A549 (cell line): Measurements from ENCODE around the gene DPP7. TPM values are rescaled to one million over a fixed set of nuclear protein-coding genes. Genes with fewer than 3 reads are reported as not detected.

Experiments used
- ATAC-seq, 2 experiments: fragments of 200-7000 bp in 1 of 2; fragments of >200 bp in 1 of 2; cut with Nextera tagmentation in 1 of 2; cut with Tn5 transposase in 1 of 2; 3 replicates each; pipeline versions ENCODE4 v1.8.0 to v1.9.1; 2018 to 2020; ENCODE audit warnings: mild to moderate bottlenecking in 1 of 2, moderate library complexity in 1 of 2
- CTCF ChIA-PET: fragments of 300-600 bp; sonication (Branson Sonifier 250); formaldehyde crosslinking; extraction: SDS; loops from one replicate; lab custom pipeline; 2021; ENCODE audit warnings: antibody characterized with exemption, inconsistent platforms; lab: Yijun Ruan, JAX
- POLR2A ChIA-PET: fragments of 350-600 bp; formaldehyde crosslinking; extraction: SDS; loops from one replicate; lab custom pipeline; 2021; ENCODE audit warnings: antibody characterized with exemption, inconsistent platforms; lab: Yijun Ruan, JAX
- DNase-seq, 2 experiments: peaks; one replicate each; pipeline versions ENCODE4 v3.0.0 to v3.0.0-alpha.2; 2011 to 2016; ENCODE audit warnings: low read depth in 1 of 2, low spot score in 1 of 2
- FAIRE-seq: peaks from 2 replicates; lab custom pipeline; 2011; peaks lifted over from hg19 to GRCh38; lab: Jason Lieb, UNC
- H3K27ac ChIP-seq, 2 experiments: fragments of >200 bp; sonication (Bioruptor Twin); formaldehyde crosslinking; 3 replicates each; pipeline ENCODE4 v1.5.1; 2016 to 2017
- H3K4me1 ChIP-seq: fragments of >200 bp; sonication (Bioruptor Twin); formaldehyde crosslinking; 3 replicates; pipeline ENCODE4 v1.6.1; 2016
- H3K4me2 ChIP-seq: fragments of >200 bp; sonication (Bioruptor Twin); formaldehyde crosslinking; 3 replicates; pipeline ENCODE4 v1.6.1; 2016
- H3K4me3 ChIP-seq: fragments of >200 bp; sonication (Bioruptor Twin); formaldehyde crosslinking; 3 replicates; pipeline ENCODE4 v1.5.1; 2016
- H3K9me3 ChIP-seq: fragments of >200 bp; sonication (Bioruptor Twin); formaldehyde crosslinking; 3 replicates; pipeline ENCODE4 v1.6.1; 2016
- EHMT2 ChIP-seq: fragments of 200-600 bp; sonication (generic); IDR thresholded peaks from 2 replicates; pipeline ENCODE4 v1.6.1; 2016; ENCODE audit warnings: antibody characterized with exemption, low read depth, mild to moderate bottlenecking, moderate library complexity
- EP300 ChIP-seq, 2 experiments: fragments of >200 bp; sonication (Bioruptor Twin); formaldehyde crosslinking; IDR thresholded peaks; 2 replicates in 1 of 2; 3 replicates in 1 of 2; pipeline ENCODE4 v1.6.1; 2016 to 2017
- FOXS1 ChIP-seq: fragments of 250-450 bp; sonication (Bioruptor Pico); IDR thresholded peaks from 2 replicates; pipeline ENCODE4 v1.5.0; 2020; ENCODE audit warnings: mild to moderate bottlenecking, moderate library complexity
- HDAC2 ChIP-seq: fragments of 200-600 bp; sonication (generic); IDR thresholded peaks from 2 replicates; pipeline ENCODE4 v1.6.1; 2016
- HEYL ChIP-seq: fragments of 250-450 bp; sonication (Bioruptor Pico); IDR thresholded peaks from 2 replicates; pipeline ENCODE4 v1.8.0; 2021; ENCODE audit warnings: mild to moderate bottlenecking, moderate library complexity
- HOXB13 ChIP-seq: fragments of 250-450 bp; sonication (Bioruptor Pico); IDR thresholded peaks from 2 replicates; pipeline ENCODE4 v1.5.0; 2020; ENCODE audit warnings: low read depth, mild to moderate bottlenecking, moderate library complexity
- HOXB5 ChIP-seq: fragments of 250-450 bp; sonication (Bioruptor Pico); IDR thresholded peaks from 2 replicates; pipeline ENCODE4 v1.5.0; 2020; ENCODE audit warnings: mild to moderate bottlenecking, moderate library complexity
- KDM1A ChIP-seq: fragments of 200-600 bp; sonication (generic); IDR thresholded peaks from 2 replicates; pipeline ENCODE4 v1.6.1; 2016; ENCODE audit warnings: low read depth, mild to moderate bottlenecking
- NFE2L2 ChIP-seq: fragments of 150-350 bp; conservative IDR thresholded peaks from 2 replicates; pipeline ENCODE4 v1.6.1; 2014; ENCODE audit warnings: low read length
- NPAS2 ChIP-seq: fragments of 250-450 bp; sonication (Bioruptor Pico); IDR thresholded peaks from 2 replicates; pipeline ENCODE4 v1.8.0; 2022; ENCODE audit warnings: mild to moderate bottlenecking, moderate library complexity, borderline replicate concordance
- NR3C1 ChIP-seq: fragments of >200 bp; sonication (Bioruptor Twin); formaldehyde crosslinking; IDR thresholded peaks from 3 replicates; pipeline ENCODE4 v1.6.1; 2017
- PHF8 ChIP-seq: fragments of 200-600 bp; sonication (generic); IDR thresholded peaks from 2 replicates; pipeline ENCODE4 v1.6.1; 2016; ENCODE audit warnings: low read depth, mild to moderate bottlenecking, antibody characterized with exemption, moderate library complexity, borderline replicate concordance
- RAD21 ChIP-seq, 2 experiments: fragments of >200 bp in 1 of 2; sonication (Bioruptor Twin) in 1 of 2; formaldehyde crosslinking in 1 of 2; IDR thresholded peaks in 1 of 2; conservative IDR thresholded peaks in 1 of 2; 2 replicates in 1 of 2; 3 replicates in 1 of 2; pipeline ENCODE4 v1.6.1; 2012 to 2018; ENCODE audit warnings: inconsistent platforms in 1 of 2
- RARB ChIP-seq: fragments of 250-450 bp; sonication (Bioruptor Pico); IDR thresholded peaks from 2 replicates; pipeline ENCODE4 v1.8.0; 2021; ENCODE audit warnings: mild to moderate bottlenecking, moderate library complexity
- RNF2 ChIP-seq: fragments of 200-600 bp; sonication (generic); IDR thresholded peaks from 2 replicates; pipeline ENCODE4 v1.6.1; 2016; ENCODE audit warnings: low read depth, mild to moderate bottlenecking, antibody characterized with exemption, moderate library complexity, borderline replicate concordance
- TFCP2L1 ChIP-seq: fragments of 250-450 bp; sonication (Bioruptor Pico); IDR thresholded peaks from 2 replicates; pipeline ENCODE4 v1.5.0; 2021; ENCODE audit warnings: mild to moderate bottlenecking
- ZNF302 ChIP-seq: fragments of 250-450 bp; sonication (Bioruptor Pico); IDR thresholded peaks from 2 replicates; pipeline ENCODE4 v1.9.0; 2021; ENCODE audit warnings: inconsistent platforms, mild to moderate bottlenecking, moderate library complexity
- WGBS: methylation state at CpG from one replicate; pipeline ENCODE4 v1.1.6; 2017; ENCODE audit errors: missing lambda C conversion rate; 5-methylcytosine and 5-hydroxymethylcytosine counted together
- polyA plus RNA-seq, 4 experiments: library from polyadenylated mRNA; depleted of rRNA in 3 of 4; stranded (reverse); fragments of >200 nt; fragmentation: RNase III in 1 of 4; extraction: RNeasy Plus Mini Kit Qiagen cat#74134 plus additional on column Dnase treatment in 1 of 4; gene quantifications; 2 replicates in 3 of 4; 3 replicates in 1 of 4; pipeline ENCODE4 v1.2.3, GENCODE V29; 2011 to 2017
- TF ChIP-seq, protein P1 (sequence below): IDR thresholded peaks from 2 replicates; pipeline ENCODE4 v1.6.1; 2012
- TF ChIP-seq, protein P2 (sequence below): fragments of 200-600 bp; sonication (generic); IDR thresholded peaks from 2 replicates; pipeline ENCODE4 v1.6.1; 2016; ENCODE audit warnings: antibody characterized with exemption, mild to moderate bottlenecking, moderate library complexity
- TF ChIP-seq, protein P3 (sequence below): IDR thresholded peaks from 2 replicates; pipeline ENCODE4 v1.6.1; 2012; ENCODE audit warnings: low read depth, borderline replicate concordance

The DPP7 gene
- polyA plus RNA-seq, 2 of the 4 experiments (the other 2 are of a cell fraction), result 27.6 to 71.8 TPM

- Histone ChIP-seq H3K4me3 (no peak overlapping the region), H3K9me3 (peaks cover 7% of the 10 kb centered on the region)
- TF ChIP-seq HOXB5 (CRISPR knock-in tag), result no peak
- TF ChIP-seq, protein P1, sequence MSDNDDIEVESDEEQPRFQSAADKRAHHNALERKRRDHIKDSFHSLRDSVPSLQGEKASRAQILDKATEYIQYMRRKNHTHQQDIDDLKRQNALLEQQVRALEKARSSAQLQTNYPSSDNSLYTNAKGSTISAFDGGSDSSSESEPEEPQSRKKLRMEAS, result no peak
- TF ChIP-seq ZNF302, result no peak
- TF ChIP-seq RARB (CRISPR knock-in tag), result no peak
- no peak for TF ChIP-seq EHMT2
- TF ChIP-seq EP300 (IDR thresholded peaks at IDR 0.05), result no peak
- no peak for TF ChIP-seq RAD21 (conservative IDR thresholded peaks at IDR 0.05 in 1 of 2, IDR thresholded peaks at IDR 0.05 in 1 of 2)
- no peak for TF ChIP-seq PHF8
- no peak for TF ChIP-seq HDAC2
- no peak for TF ChIP-seq HOXB13 (CRISPR knock-in tag)
- TF ChIP-seq, all 56 proteins: peak for 0
- Histone ChIP-seq H3K4me1 (no peaks in the 10 kb centered on the region), H3K4me2 (no peak overlapping the region), H3K27ac (no peak overlapping the region)
- WGBS, result 84% methylated on average over 14 of the region's 14 CpGs
- FAIRE-seq (no peak), DNase-seq (no peak), ATAC-seq (no peak; a peak in 1 of 6 replicates)
- POLR2A ChIA-PET, result interaction anchor here (0.6 kb wide), 1 partner anchor 14 kb away, joined by 6 read pairs; no protein-coding TSS in a partner anchor
- CTCF ChIA-PET, result interaction anchor here (1.0 to 3.1 kb wide), 2 partner anchors 10 to 52 kb away, joined by 3 to 9 read pairs; no protein-coding TSS in a partner anchor
These were observed 15.3 kb downstream of the DPP7 start for GRCh38 chr9:137099231-137099630.

DNA sequence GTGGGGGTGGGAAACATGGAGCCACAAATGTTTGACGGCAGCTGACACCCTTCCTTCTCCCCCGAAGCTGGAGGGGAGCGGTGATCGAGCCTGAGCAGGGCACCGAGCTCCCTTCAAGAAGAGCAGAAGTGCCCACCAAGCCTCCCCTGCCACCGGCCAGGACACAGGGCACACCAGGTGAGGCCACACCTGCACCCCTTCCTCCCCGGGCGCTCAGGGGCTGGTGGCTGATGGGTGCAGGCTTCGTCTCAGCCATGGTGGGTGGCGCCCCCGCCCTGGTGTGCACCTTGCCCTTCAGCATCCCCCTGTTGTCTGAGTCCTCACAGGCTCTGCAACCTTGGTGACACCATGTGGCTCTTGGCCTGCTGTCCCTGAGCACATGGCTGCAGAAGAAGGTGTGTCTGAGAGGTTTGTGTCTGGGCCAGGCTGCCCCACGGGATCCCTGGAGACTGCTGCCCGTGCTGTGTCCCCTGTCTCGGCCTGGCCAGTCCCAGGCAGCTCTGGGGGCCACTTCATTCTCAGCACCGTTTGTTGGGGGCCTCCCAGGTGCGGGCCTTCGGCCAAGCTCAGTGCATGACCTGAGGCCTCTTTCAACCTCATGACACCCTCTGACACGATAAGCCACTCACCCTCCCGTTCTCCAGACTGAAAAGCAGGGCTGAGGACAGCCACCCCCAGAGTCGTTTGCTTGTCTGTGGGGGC lies 16.6 kb downstream of the DPP7 start:
- CTCF ChIA-PET, result interaction anchor here (1.3 to 24.0 kb wide), 5 partner anchors 12 to 69 kb away, joined by 3 to 321 read pairs (median 9); partner anchors contain the start of genes MAN1B1 and SAPCD2
- FAIRE-seq, result no peak
- TF ChIP-seq FOXS1 (CRISPR knock-in tag) (no peak), NPAS2 (CRISPR knock-in tag) (no peak), KDM1A (no peak), NFE2L2 (no peak), TFCP2L1 (CRISPR knock-in tag) (no peak), HOXB5 (CRISPR knock-in tag) (no peak), RNF2 (no peak), RARB (CRISPR knock-in tag) (no peak), HDAC2 (no peak), NR3C1 (no peak), HEYL (CRISPR knock-in tag) (no peak)
- TF ChIP-seq, protein P2, sequence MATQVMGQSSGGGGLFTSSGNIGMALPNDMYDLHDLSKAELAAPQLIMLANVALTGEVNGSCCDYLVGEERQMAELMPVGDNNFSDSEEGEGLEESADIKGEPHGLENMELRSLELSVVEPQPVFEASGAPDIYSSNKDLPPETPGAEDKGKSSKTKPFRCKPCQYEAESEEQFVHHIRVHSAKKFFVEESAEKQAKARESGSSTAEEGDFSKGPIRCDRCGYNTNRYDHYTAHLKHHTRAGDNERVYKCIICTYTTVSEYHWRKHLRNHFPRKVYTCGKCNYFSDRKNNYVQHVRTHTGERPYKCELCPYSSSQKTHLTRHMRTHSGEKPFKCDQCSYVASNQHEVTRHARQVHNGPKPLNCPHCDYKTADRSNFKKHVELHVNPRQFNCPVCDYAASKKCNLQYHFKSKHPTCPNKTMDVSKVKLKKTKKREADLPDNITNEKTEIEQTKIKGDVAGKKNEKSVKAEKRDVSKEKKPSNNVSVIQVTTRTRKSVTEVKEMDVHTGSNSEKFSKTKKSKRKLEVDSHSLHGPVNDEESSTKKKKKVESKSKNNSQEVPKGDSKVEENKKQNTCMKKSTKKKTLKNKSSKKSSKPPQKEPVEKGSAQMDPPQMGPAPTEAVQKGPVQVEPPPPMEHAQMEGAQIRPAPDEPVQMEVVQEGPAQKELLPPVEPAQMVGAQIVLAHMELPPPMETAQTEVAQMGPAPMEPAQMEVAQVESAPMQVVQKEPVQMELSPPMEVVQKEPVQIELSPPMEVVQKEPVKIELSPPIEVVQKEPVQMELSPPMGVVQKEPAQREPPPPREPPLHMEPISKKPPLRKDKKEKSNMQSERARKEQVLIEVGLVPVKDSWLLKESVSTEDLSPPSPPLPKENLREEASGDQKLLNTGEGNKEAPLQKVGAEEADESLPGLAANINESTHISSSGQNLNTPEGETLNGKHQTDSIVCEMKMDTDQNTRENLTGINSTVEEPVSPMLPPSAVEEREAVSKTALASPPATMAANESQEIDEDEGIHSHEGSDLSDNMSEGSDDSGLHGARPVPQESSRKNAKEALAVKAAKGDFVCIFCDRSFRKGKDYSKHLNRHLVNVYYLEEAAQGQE, result no peak
- TF ChIP-seq, protein P3, sequence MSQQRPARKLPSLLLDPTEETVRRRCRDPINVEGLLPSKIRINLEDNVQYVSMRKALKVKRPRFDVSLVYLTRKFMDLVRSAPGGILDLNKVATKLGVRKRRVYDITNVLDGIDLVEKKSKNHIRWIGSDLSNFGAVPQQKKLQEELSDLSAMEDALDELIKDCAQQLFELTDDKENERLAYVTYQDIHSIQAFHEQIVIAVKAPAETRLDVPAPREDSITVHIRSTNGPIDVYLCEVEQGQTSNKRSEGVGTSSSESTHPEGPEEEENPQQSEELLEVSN, result no peak
- TF ChIP-seq, all 56 proteins: peak for 0
- no peak overlapping the region for H3K4me3 ChIP-seq
- WGBS, result 93% methylated on average over 10 of the region's 20 CpGs
- DNase-seq (no peak), ATAC-seq (no peak)
- no peak overlapping the region for H3K4me2 ChIP-seq
- no peaks in the 10 kb centered on the region for H3K4me1 ChIP-seq
- POLR2A ChIA-PET, result interaction anchor here (0.8 kb wide), 1 partner anchor 11 kb away, joined by 4 read pairs; the partner anchor contains the start of gene MAN1B1
- H3K27ac ChIP-seq, result no peak overlapping the region
- peaks cover 5% of the 10 kb centered on the region for H3K9me3 ChIP-seq
